ENCODE data around the gene SDK1.

Gene SDK1

GRCh38 chr7:4049202-4049601 is 748.1 kb downstream of the SDK1 start:
- TF ChIP-seq, protein P1, sequence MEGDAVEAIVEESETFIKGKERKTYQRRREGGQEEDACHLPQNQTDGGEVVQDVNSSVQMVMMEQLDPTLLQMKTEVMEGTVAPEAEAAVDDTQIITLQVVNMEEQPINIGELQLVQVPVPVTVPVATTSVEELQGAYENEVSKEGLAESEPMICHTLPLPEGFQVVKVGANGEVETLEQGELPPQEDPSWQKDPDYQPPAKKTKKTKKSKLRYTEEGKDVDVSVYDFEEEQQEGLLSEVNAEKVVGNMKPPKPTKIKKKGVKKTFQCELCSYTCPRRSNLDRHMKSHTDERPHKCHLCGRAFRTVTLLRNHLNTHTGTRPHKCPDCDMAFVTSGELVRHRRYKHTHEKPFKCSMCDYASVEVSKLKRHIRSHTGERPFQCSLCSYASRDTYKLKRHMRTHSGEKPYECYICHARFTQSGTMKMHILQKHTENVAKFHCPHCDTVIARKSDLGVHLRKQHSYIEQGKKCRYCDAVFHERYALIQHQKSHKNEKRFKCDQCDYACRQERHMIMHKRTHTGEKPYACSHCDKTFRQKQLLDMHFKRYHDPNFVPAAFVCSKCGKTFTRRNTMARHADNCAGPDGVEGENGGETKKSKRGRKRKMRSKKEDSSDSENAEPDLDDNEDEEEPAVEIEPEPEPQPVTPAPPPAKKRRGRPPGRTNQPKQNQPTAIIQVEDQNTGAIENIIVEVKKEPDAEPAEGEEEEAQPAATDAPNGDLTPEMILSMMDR (IDR thresholded peaks at IDR 0.05; ENCODE audit: low read depth, low read length): no peak
- H3K4me3 ChIP-seq (ENCODE audit: low read depth, low read length): no peak overlapping the region

DNA sequence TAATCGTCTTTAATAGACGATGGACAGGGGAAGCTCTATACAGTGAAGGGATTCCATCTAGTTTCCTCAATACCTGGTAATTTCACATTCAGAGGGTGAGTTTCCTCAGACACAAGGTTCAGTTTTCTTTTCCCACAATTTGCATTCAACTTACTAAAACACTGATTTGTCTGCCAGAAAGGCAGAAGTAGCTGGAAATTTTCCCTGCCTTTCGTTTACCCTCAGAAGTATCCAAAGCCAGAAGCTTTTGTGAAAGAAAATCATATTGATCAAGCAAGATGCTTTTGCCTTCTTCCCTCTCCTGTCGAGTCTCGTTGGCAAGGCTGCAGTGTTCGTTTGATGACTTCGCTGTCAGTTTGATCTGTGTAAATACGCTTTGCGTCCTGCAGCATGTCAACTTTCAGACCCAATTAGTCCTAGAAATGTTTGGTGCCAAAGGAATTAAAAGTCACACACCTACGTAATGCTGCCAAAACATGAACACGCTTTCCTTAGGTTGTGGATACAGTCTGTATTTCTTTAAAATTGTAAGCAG is 749.1 kb downstream of the SDK1 start:
- H3K4me3 ChIP-seq (ENCODE audit: low read depth, low read length): no peak overlapping the region
- TF ChIP-seq, protein P1 (IDR thresholded peaks at IDR 0.05; ENCODE audit: low read depth, low read length): no peak

DNA sequence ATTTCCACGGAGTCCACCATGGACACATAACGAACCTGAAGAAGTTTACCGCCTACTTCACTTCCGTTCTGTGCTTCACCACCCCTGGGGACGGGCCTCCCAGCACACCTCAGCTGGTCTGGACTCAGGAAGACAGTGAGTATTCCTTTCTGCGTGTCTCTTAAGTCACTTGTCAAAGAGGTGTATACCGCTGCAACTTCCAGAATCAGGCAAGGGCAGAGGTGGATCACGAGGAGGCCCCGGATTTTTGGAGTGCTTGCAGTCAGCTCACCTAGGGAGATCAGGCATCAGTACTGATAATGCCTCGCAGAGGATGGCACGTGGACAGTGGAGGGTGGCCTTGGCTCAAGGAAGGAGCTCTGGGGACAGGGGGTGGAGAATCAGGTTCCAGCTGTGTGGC is 750.6 kb downstream of the SDK1 start:
- H3K4me3 ChIP-seq (ENCODE audit: low read depth, low read length): no peak overlapping the region
- TF ChIP-seq, protein P1 (IDR thresholded peaks at IDR 0.05; ENCODE audit: low read depth, low read length): no peak

DNA sequence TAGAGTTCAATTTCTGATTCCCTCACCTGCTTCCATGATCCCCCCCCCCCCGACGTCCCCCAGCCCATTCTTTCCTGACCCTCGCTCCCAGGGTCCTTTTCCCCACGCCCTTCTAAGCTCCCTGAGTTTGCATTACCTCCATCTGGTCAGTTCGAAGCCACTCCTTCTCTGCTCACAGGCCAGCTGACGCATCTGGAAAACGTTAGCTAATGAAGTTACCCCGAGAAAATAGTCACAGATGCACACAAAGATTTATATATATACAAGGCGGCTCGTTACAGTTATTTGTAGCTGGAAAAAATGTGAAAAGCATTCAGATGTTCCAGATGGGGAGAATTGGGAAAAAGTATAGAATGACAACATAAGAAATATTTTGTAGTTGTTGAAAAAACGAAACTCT is 751.1 kb downstream of the SDK1 start:
- TF ChIP-seq, protein P1 (IDR thresholded peaks at IDR 0.05; ENCODE audit: low read depth, low read length): no peak
- no peak overlapping the region for H3K4me3 ChIP-seq (ENCODE audit: low read depth, low read length)

GRCh38 chr7:4054158-4054557 is 753.1 kb downstream of the SDK1 start:
- TF ChIP-seq, protein P1 (IDR thresholded peaks at IDR 0.05; ENCODE audit: low read depth, low read length): no peak
- H3K4me3 ChIP-seq (ENCODE audit: low read depth, low read length): no peak overlapping the region

DNA sequence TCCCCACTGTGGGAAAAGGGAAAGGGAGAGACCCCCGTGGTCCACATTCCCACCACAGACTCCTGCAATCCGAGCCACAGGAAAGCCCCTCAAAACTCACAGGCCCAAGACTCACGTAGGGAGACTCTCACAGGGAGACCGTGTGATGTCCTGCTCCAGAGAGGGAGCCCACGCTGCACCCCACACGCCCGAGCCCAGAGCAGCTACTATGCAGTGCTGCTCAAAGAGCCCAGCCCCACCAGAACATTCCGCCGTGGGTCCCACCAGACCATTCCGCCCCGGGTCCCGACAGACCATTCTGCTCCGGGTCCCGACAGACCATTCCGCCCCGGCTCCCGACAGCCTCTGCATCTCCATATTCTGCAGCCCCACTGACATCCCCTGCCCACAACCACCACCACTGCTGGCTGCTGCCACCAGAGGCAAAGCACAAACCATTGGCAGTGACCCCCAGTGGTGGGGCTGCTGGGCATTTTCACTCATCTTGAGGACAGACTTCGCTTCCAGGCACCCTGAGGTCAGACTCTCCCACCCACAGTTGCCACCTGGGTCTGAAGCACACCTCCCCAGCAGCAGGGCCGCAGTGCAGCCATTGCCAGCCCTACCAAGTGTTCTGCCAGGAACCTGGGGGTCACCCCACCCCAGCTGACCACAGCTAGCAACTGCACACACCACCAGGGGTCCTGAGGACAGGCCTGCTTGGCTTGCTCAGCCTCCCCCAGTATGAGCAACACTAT is 755.7 kb downstream of the SDK1 start:
- H3K4me3 ChIP-seq (ENCODE audit: low read depth, low read length): no peak overlapping the region
- TF ChIP-seq, protein P1 (IDR thresholded peaks at IDR 0.05; ENCODE audit: low read depth, low read length): no peak

- TF ChIP-seq, protein P1 (IDR thresholded peaks at IDR 0.05; ENCODE audit: low read depth, low read length): no peak
- no peak overlapping the region for H3K4me3 ChIP-seq (ENCODE audit: low read depth, low read length)
These were observed 756.2 kb downstream of the SDK1 start for GRCh38 chr7:4057289-4057616.

All from WI38 (cell line).